Measurements from ENCODE around the gene PACRG.

Gene PACRG

GRCh38 chr6:162862941-162863340 is 135.2 kb downstream of the PACRG start:
- Histone ChIP-seq H3K79me2 (ENCODE audit: insufficient read depth, low read depth) (no peaks in the 10 kb centered on the region), H3K36me3 (ENCODE audit: insufficient read depth) (no peaks in the 10 kb centered on the region), H4K20me1 (ENCODE audit: insufficient read depth) (no peaks in the 10 kb centered on the region), H3K4me3 (IDR thresholded peaks at IDR 0.05; ENCODE audit: insufficient read depth, low read depth, low read length) (no peak overlapping the region), H3K27ac (no peak overlapping the region), H3K4me1 (ENCODE audit: low read depth, poor library complexity, severe bottlenecking) (no peaks in the 10 kb centered on the region), H2AFZ (ENCODE audit: low read depth) (no peak overlapping the region), H3K27me3 (ENCODE audit: insufficient read depth, low read depth) (no peaks in the 10 kb centered on the region), H3K9ac (no peak overlapping the region), H3K4me2 (no peak overlapping the region)
- TF ChIP-seq CTCF (conservative IDR thresholded peaks at IDR 0.05; ENCODE audit: low read depth, low read length), result no peak

DNA sequence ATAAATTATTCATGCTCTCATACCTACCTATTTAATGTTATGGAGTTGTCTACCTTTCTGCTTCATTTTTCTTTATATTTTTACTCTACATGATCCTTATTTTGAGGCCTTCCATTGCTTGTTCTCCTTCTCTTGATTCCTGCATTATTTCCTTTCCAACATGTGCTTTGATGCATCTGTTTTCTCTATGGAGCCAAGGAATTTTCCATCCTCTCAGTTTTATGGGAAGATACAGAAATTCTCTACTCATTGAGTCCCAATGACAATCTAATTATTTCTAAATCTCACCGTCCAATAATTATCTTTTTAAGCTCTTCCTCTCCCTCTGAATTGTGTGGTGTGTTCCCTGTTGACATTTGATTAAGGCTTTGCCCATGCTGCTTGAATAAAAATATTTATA is 136.0 kb downstream of the PACRG start:
- Histone ChIP-seq H2AFZ (ENCODE audit: low read depth) (no peak overlapping the region), H3K79me2 (ENCODE audit: insufficient read depth, low read depth) (no peaks in the 10 kb centered on the region)

DNA sequence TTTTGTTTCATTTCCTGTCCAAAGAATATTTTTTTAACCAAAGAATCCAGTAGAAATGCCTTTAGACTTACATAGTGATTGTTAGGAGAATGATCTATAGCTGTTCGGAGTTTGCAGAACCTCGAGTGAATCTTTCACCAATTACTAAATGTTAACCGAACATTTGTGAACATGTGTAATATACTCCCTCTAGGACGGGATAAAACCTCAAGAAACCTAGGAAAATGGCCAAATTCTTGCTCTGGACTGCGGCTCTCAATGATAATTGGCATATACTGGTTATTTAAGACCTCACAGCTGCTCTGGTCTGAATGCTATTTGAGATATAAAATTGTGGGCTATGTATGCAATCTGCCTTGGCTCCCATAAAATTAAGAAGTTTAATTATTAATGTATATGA is 137.1 kb downstream of the PACRG start:
- Histone ChIP-seq H3K4me2 (no peak overlapping the region), H3K36me3 (ENCODE audit: insufficient read depth) (no peaks in the 10 kb centered on the region), H3K27me3 (ENCODE audit: insufficient read depth, low read depth) (no peaks in the 10 kb centered on the region), H3K27ac (no peak overlapping the region), H2AFZ (ENCODE audit: low read depth) (no peak overlapping the region), H3K4me1 (ENCODE audit: low read depth, poor library complexity, severe bottlenecking) (no peaks in the 10 kb centered on the region), H4K20me1 (ENCODE audit: insufficient read depth) (no peaks in the 10 kb centered on the region), H3K9ac (no peak overlapping the region), H3K4me3 (IDR thresholded peaks at IDR 0.05; ENCODE audit: insufficient read depth, low read depth, low read length) (no peak overlapping the region), H3K79me2 (ENCODE audit: insufficient read depth, low read depth) (no peaks in the 10 kb centered on the region)
- no peak for TF ChIP-seq CTCF (conservative IDR thresholded peaks at IDR 0.05; ENCODE audit: low read depth, low read length)

More for the DNA sequence above, 136.0 kb downstream of the PACRG start:
- no peak for TF ChIP-seq CTCF (conservative IDR thresholded peaks at IDR 0.05; ENCODE audit: low read depth, low read length)
- H3K4me3 ChIP-seq (IDR thresholded peaks at IDR 0.05; ENCODE audit: insufficient read depth, low read depth, low read length), result no peak overlapping the region
- no peak overlapping the region for H3K27ac ChIP-seq
- H4K20me1 ChIP-seq (ENCODE audit: insufficient read depth), result no peaks in the 10 kb centered on the region
- H3K27me3 ChIP-seq (ENCODE audit: insufficient read depth, low read depth), result no peaks in the 10 kb centered on the region
- H3K9ac ChIP-seq, result no peak overlapping the region
- H3K36me3 ChIP-seq (ENCODE audit: insufficient read depth), result no peaks in the 10 kb centered on the region
- no peaks in the 10 kb centered on the region for H3K4me1 ChIP-seq (ENCODE audit: low read depth, poor library complexity, severe bottlenecking)
- H3K4me2 ChIP-seq, result no peak overlapping the region

DNA sequence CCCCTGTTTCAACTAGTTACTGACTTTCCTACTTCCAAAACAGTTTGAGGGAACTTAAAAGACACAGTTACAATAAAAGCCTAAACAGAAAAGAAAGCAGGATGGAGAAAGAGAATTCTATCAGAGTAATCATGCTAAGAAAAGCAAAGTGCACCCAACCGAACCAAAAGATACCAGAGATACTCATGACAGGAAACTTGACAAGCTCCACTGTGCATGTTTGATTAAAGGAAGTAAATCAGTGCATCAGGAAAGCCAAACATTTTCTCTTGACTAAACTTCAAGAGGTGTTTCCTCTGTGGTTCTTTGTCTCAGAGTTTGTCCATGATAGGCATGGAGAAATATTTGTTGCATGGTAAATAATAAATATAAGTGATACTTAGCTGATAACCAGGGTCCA is 138.9 kb downstream of the PACRG start:
- no peaks in the 10 kb centered on the region for H3K36me3 ChIP-seq (ENCODE audit: insufficient read depth)
- H3K27ac ChIP-seq, result no peak overlapping the region

More for the DNA sequence above, 138.9 kb downstream of the PACRG start:
- no peaks in the 10 kb centered on the region for H3K79me2 ChIP-seq (ENCODE audit: insufficient read depth, low read depth)
- H3K9ac ChIP-seq, result no peak overlapping the region
- no peak overlapping the region for H2AFZ ChIP-seq (ENCODE audit: low read depth)
- H3K4me2 ChIP-seq, result no peak overlapping the region
- H4K20me1 ChIP-seq (ENCODE audit: insufficient read depth), result no peaks in the 10 kb centered on the region
- no peak overlapping the region for H3K4me3 ChIP-seq (IDR thresholded peaks at IDR 0.05; ENCODE audit: insufficient read depth, low read depth, low read length)
- TF ChIP-seq CTCF (conservative IDR thresholded peaks at IDR 0.05; ENCODE audit: low read depth, low read length), result no peak
- H3K27me3 ChIP-seq (ENCODE audit: insufficient read depth, low read depth), result no peaks in the 10 kb centered on the region
- H3K4me1 ChIP-seq (ENCODE audit: low read depth, poor library complexity, severe bottlenecking), result no peaks in the 10 kb centered on the region
